Body of pancreas (tissue), 4 donors: Measurements from ENCODE around the gene OXGR1. TPM values are rescaled to one million over a fixed set of nuclear protein-coding genes. Genes with fewer than 3 reads are reported as not detected.

Experiments used
- ATAC-seq: fragments of 150-250 bp; one replicate; pipeline ENCODE4 v1.9.1; 2016
- DNase-seq, 4 donors: peaks; one replicate each; pipeline ENCODE4 v3.0.0-alpha.2; 2019
- H3K27ac ChIP-seq, 4 donors: fragments of 200-600 bp; sonication (generic); 1 replicate in 3 of 4; 2 replicates in 1 of 4; pipeline versions ENCODE4 v1.5.1 to v1.6.1; 2016 to 2019; ENCODE audit warnings: mild to moderate bottlenecking in 1 of 4, mixed read lengths in 1 of 4, moderate library complexity in 1 of 4
- H3K27me3 ChIP-seq, 2 donors: fragments of 200-600 bp; sonication (generic); one replicate each; pipeline ENCODE4 v1.6.0; 2016; ENCODE audit warnings: mild to moderate bottlenecking in 1 of 2
- H3K36me3 ChIP-seq, 2 donors: fragments of 200-600 bp; sonication (generic); replicated peaks in 1 of 2; 2 replicates each; pipeline ENCODE4 v1.5.1; 2016; ENCODE audit warnings: low read depth in 2 of 2; ENCODE audit not compliant: insufficient read depth in 1 of 2
- H3K4me1 ChIP-seq: fragments of 200-600 bp; sonication (generic); one replicate; pipeline ENCODE4 v1.6.0; 2016
- H3K4me3 ChIP-seq, 2 donors: fragments of 200-600 bp; sonication (generic); 1 replicate in 1 of 2; 2 replicates in 1 of 2; pipeline ENCODE4 v1.5.1; 2016 to 2019
- H3K9me3 ChIP-seq, 3 donors: fragments of 200-600 bp; sonication (generic); 1 replicate in 2 of 3; 2 replicates in 1 of 3; pipeline ENCODE4 v1.5.1; 2016
- POLR2A ChIP-seq, 3 donors: fragments of 450-650 bp; IDR thresholded peaks; one replicate each; pipeline ENCODE4 v1.6.1; 2016; ENCODE audit warnings: antibody characterized with exemption in 3 of 3, mild to moderate bottlenecking in 2 of 3
- WGBS, 2 donors: methylation state at CpG; one replicate each; pipeline ENCODE4 v1.1.5; 2017; 5-methylcytosine and 5-hydroxymethylcytosine counted together
- intact Hi-C: fragments of 100-400 bp; cut with DNase I; formaldehyde crosslinking; loops from one replicate; pipeline ENCODE4 v1.15.1; 2023
- total RNA-seq, 2 donors: library from RNA; depleted of rRNA; stranded (reverse); fragments of >200 nt; gene quantifications; one replicate each; pipeline ENCODE4 v1.1.0, GENCODE V29; 2016
- TF ChIP-seq, protein P1 (sequence below), 7 experiments: fragments of 450-650 bp in 4 of 7; fragments of 200-600 bp in 3 of 7; sonication (generic) in 3 of 7; IDR thresholded peaks; one replicate each; pipeline ENCODE4 v1.5.1; 2016 to 2019; ENCODE audit warnings: antibody characterized with exemption in 7 of 7

Gene OXGR1
- total RNA-seq, 2 donors from 2014 or later = 0.52 TPM; not detected in 1

GRCh38 chr13:97008643-97009042 is 14.4 kb upstream of the OXGR1 start:
- no peak for DNase-seq
- 35 to 36% methylated on average over 4 of the region's 4 CpGs for WGBS, 2 donors
- TF ChIP-seq, protein P1, sequence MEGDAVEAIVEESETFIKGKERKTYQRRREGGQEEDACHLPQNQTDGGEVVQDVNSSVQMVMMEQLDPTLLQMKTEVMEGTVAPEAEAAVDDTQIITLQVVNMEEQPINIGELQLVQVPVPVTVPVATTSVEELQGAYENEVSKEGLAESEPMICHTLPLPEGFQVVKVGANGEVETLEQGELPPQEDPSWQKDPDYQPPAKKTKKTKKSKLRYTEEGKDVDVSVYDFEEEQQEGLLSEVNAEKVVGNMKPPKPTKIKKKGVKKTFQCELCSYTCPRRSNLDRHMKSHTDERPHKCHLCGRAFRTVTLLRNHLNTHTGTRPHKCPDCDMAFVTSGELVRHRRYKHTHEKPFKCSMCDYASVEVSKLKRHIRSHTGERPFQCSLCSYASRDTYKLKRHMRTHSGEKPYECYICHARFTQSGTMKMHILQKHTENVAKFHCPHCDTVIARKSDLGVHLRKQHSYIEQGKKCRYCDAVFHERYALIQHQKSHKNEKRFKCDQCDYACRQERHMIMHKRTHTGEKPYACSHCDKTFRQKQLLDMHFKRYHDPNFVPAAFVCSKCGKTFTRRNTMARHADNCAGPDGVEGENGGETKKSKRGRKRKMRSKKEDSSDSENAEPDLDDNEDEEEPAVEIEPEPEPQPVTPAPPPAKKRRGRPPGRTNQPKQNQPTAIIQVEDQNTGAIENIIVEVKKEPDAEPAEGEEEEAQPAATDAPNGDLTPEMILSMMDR (IDR thresholded peaks at IDR 0.05) = no peak
- TF ChIP-seq POLR2A (IDR thresholded peaks at IDR 0.05) = no peak
- Histone ChIP-seq H3K36me3 (no peaks in the 10 kb centered on the region), H3K27me3 (no peaks in the 10 kb centered on the region), H3K4me3 (no peak overlapping the region), H3K9me3 (no peaks in the 10 kb centered on the region), H3K27ac (no peak overlapping the region), H3K4me1 (no peaks in the 10 kb centered on the region)
- ATAC-seq = no peak
- intact Hi-C loops = no loop called here

GRCh38 chr13:97005625-97006262 is 11.5 kb upstream of the OXGR1 start:
- H3K36me3 ChIP-seq = no peaks in the 10 kb centered on the region
- DNase-seq (no peak), ATAC-seq (no peak)
- no peaks in the 10 kb centered on the region for H3K4me1 ChIP-seq
- TF ChIP-seq POLR2A (IDR thresholded peaks at IDR 0.05) = no peak
- TF ChIP-seq, protein P1 (IDR thresholded peaks at IDR 0.05) = no peak
- intact Hi-C loops = no loop called here
- no peaks in the 10 kb centered on the region for H3K27me3 ChIP-seq
- H3K27ac ChIP-seq = no peak overlapping the region
- H3K4me3 ChIP-seq = no peak overlapping the region
- H3K9me3 ChIP-seq = no peaks in the 10 kb centered on the region
- 39 to 50% methylated on average over 1 of the region's 1 CpG for WGBS, 2 donors

DNA sequence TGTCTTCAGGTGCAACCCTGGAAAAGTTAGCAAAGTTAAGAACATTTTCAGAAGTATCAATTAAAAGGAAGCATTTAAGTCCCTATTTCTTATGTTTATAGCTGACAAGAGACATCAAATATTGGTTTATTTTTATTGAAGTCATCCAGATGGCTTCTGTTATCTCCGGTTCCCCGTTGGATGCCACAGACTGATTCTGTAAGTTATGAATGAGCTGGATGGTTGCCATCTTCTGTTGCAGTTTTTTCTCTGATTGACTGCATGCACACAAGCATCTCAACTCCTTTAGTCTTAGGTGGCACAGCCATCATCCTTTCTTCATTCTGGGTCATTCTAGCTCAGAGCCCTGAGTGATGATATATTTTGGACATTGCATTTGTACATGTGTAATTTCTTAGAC is 10.6 kb upstream of the OXGR1 start:
- no peaks in the 10 kb centered on the region for H3K4me1 ChIP-seq
- H3K36me3 ChIP-seq = no peaks in the 10 kb centered on the region
- TF ChIP-seq POLR2A (IDR thresholded peaks at IDR 0.05) = no peak
- TF ChIP-seq, protein P1 (IDR thresholded peaks at IDR 0.05) = no peak
- no peak overlapping the region for H3K4me3 ChIP-seq
- H3K27ac ChIP-seq = no peak overlapping the region
- DNase-seq (no peak), ATAC-seq (no peak)
- no peaks in the 10 kb centered on the region for H3K9me3 ChIP-seq
- intact Hi-C loops = no loop called here
- H3K27me3 ChIP-seq = no peaks in the 10 kb centered on the region
- 39 to 49% methylated on average over 2 of the region's 2 CpGs for WGBS, 2 donors

DNA sequence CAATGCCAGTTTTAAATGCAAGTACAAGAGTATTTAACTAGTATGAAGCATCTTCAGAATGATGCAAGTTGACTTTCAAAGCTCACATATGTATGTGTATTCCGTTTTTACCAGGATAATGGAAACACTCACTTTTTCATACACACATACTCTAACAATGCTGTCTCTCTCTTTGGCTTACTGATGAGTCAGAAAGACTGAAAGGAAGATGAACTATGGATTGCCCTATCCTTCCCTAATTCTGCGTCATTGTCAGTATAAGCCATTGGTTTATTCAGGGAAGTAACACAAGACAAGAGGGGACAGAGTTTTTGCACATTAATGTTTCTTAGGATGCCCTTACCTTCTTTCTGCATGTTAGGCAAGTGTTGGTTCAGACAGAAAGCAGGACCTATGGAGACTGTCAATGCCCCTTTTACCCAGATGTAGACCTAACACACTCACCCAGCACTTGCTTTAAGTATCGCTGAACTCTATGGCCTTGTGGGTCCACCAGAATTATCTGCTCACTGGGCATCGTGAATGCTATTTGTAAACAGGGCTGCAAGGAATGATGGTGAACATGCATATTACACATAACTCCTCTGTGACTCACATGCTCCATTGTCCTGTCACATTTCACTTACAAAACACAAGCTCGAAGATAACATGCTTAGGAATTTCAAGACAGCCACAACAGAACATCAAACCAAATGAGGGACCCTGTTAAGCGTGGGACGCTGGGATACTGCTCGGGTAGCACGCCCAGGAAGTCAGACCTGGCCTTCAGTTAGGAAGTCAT is 10.0 kb upstream of the OXGR1 start:
- Histone ChIP-seq H3K36me3 (no peaks in the 10 kb centered on the region), H3K9me3 (no peaks in the 10 kb centered on the region), H3K4me3 (no peak overlapping the region), H3K4me1 (no peaks in the 10 kb centered on the region), H3K27me3 (no peaks in the 10 kb centered on the region), H3K27ac (no peak overlapping the region)
- 80% methylated on average over 9 of the region's 9 CpGs for WGBS, 2 donors
- intact Hi-C loops = no loop called here
- DNase-seq (no peak), ATAC-seq (no peak)
- no peak for TF ChIP-seq POLR2A (IDR thresholded peaks at IDR 0.05)
- TF ChIP-seq, protein P1 (IDR thresholded peaks at IDR 0.05) = no peak
